Omental fat pad (tissue), 4 donors: Measurements from ENCODE around the gene PYDC2. TPM values are rescaled to one million over a fixed set of nuclear protein-coding genes. Genes with fewer than 3 reads are reported as not detected.

Experiments used
- ATAC-seq: fragments of 150-250 bp; one replicate; pipeline ENCODE4 v1.9.1; 2016; ENCODE audit warnings: mild to moderate bottlenecking, moderate library complexity; ENCODE audit not compliant: low FRiP score
- DNase-seq: peaks from one replicate; pipeline ENCODE4 v3.0.0-alpha.2; 2019; ENCODE audit warnings: low spot score
- total RNA-seq, 4 donors: library from RNA; depleted of rRNA; stranded (reverse); fragments of >200 nt; gene quantifications; one replicate each; pipeline ENCODE4 v1.1.0, GENCODE V29; 2016
- TF ChIP-seq, protein P1 (sequence below), 3 donors: fragments of 450-650 bp; IDR thresholded peaks; one replicate each; pipeline ENCODE4 v1.5.1; 2016 to 2017; ENCODE audit warnings: antibody characterized with exemption in 3 of 3, mild to moderate bottlenecking in 3 of 3, moderate library complexity in 2 of 3

PYDC2 gene
- not detected for total RNA-seq

DNA sequence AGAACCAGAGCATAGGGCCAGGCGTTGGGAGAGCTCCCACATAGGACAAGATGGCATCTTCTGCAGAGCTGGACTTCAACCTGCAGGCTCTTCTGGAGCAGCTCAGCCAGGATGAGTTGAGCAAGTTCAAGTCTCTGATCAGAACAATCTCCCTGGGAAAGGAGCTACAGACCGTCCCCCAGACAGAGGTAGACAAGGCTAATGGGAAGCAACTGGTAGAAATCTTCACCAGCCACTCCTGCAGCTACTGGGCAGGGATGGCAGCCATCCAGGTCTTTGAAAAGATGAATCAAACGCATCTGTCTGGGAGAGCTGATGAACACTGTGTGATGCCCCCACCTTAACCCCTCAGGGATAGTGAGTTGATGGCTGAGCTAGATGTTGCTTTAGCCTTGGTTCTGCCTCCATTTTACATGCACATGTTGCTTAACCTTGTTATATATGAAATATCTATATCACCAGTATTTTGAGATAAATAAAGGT is at the start of gene PYDC2:
Gene PYDC2 (plus strand): TSS at position 51 of the 483 bp plus-strand sequence. CDS start 0 bp downstream, at position 51.
- TF ChIP-seq, protein P1, sequence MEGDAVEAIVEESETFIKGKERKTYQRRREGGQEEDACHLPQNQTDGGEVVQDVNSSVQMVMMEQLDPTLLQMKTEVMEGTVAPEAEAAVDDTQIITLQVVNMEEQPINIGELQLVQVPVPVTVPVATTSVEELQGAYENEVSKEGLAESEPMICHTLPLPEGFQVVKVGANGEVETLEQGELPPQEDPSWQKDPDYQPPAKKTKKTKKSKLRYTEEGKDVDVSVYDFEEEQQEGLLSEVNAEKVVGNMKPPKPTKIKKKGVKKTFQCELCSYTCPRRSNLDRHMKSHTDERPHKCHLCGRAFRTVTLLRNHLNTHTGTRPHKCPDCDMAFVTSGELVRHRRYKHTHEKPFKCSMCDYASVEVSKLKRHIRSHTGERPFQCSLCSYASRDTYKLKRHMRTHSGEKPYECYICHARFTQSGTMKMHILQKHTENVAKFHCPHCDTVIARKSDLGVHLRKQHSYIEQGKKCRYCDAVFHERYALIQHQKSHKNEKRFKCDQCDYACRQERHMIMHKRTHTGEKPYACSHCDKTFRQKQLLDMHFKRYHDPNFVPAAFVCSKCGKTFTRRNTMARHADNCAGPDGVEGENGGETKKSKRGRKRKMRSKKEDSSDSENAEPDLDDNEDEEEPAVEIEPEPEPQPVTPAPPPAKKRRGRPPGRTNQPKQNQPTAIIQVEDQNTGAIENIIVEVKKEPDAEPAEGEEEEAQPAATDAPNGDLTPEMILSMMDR (IDR thresholded peaks at IDR 0.05), result no peak
- no peak for DNase-seq
- ATAC-seq, result no peak

DNA sequence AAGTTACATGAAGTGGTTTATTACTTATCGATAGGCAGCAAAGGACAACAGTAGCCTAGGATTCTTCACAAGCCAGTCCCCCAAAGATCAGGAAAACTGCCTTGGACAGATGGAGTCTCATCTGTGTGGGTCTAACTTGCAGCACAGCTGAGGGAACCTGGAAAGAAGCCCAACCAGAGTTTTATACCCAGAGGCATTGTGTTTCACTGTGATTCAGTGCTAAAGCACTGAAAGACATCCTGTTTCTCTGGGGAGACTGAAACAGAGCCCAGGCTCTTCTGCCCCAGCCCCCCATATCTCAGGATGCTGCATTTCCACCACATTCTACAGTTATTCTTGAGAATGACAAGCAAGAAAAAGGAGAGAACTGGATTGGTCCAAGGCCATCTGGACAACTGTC is 48.2 kb upstream of the PYDC2 start:
- ATAC-seq (no peak), DNase-seq (no peak)
- TF ChIP-seq, protein P1 (IDR thresholded peaks at IDR 0.05), result no peak

GRCh38 chr3:191414286-191414685 is 46.7 kb upstream of the PYDC2 start:
- DNase-seq (no peak), ATAC-seq (no peak)
- TF ChIP-seq, protein P1 (IDR thresholded peaks at IDR 0.05), result no peak

DNA sequence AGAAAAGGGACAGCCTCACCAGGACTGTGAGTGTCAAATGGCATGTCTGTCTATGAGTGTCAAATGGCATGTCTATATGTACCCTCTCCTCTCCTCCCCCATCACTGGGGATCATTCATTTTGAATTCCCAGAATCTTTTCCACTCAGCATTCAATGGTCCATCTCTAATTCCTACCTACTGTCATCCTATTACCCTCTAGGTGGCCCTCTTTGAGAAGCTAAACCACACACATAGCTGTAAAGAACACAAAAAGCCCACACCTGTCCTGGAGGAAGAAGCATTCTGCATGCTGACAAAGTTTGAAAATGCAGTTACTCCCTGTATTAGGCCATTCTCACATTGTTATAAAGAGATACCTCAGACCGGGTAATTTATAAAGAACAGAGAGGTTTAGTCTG is 46.2 kb upstream of the PYDC2 start:
- no peak for DNase-seq
- ATAC-seq, result no peak
- TF ChIP-seq, protein P1 (IDR thresholded peaks at IDR 0.05), result no peak

DNA sequence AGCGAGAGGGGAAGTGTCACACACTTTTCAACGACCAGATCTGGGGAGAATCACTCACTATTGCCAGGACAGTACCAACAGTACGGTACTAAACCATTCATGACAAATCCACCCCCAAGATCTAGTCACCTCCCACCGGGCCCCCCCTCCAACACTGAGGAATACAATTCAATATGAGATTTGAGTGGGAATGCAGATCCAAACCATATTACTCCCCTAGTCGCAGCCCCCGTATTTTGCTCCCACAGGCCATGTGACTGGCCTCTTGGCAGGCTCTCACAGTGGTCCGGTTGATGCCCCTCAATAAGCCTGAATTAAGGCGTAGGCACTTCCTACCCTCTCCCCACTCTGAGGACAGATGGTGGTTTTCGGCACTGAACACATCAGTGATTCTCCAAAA is 45.4 kb upstream of the PYDC2 start:
- TF ChIP-seq, protein P1 (IDR thresholded peaks at IDR 0.05), result no peak
- ATAC-seq, result no peak

GRCh38 chr3:191417457-191417729 is 43.6 kb upstream of the PYDC2 start:
- ATAC-seq, result no peak
- TF ChIP-seq, protein P1 (IDR thresholded peaks at IDR 0.05), result no peak
- DNase-seq, result no peak

More for the DNA sequence above, 45.4 kb upstream of the PYDC2 start:
- DNase-seq, result no peak

GRCh38 chr3:191420771-191421170 is 40.2 kb upstream of the PYDC2 start:
- TF ChIP-seq, protein P1 (IDR thresholded peaks at IDR 0.05), result no peak
- DNase-seq, result no peak
- no peak for ATAC-seq
